ENCODE results near the gene TBR1. TPM values are rescaled to one million over a fixed set of nuclear protein-coding genes. Genes with fewer than 3 reads are reported as not detected.

The TBR1 gene
- total RNA-seq, 2 donors from 2014 or later: not detected

- TF ChIP-seq POLR2A (IDR thresholded peaks at IDR 0.05): no peak
- no peak for TF ChIP-seq CTCF (IDR thresholded peaks at IDR 0.05)
- 63 to 70% methylated on average over 2 of the region's 2 CpGs for WGBS, 2 donors
- H3K4me3 ChIP-seq: no peak overlapping the region
- no peak overlapping the region for H3K27ac ChIP-seq
- ATAC-seq (no peak), DNase-seq (no peak)
- no peaks in the 10 kb centered on the region for H3K4me1 ChIP-seq
- intact Hi-C loops (cut with DNase I): no loop called here
- H3K36me3 ChIP-seq (replicated peaks in 1 of 2; ENCODE audit: insufficient read depth in 1 of 2, low read depth in 2 of 2): no peaks in the 10 kb centered on the region
- H3K27me3 ChIP-seq: no peaks in the 10 kb centered on the region
- H3K9me3 ChIP-seq: no peaks in the 10 kb centered on the region
Measured at GRCh38 chr2:161471631-161472030, 55.5 kb downstream of the TBR1 start.

- H3K27ac ChIP-seq: no peak overlapping the region
- H3K4me3 ChIP-seq: no peak overlapping the region
- no peaks in the 10 kb centered on the region for H3K9me3 ChIP-seq
- no peaks in the 10 kb centered on the region for H3K4me1 ChIP-seq
- no peaks in the 10 kb centered on the region for H3K36me3 ChIP-seq (replicated peaks in 1 of 2; ENCODE audit: insufficient read depth in 1 of 2, low read depth in 2 of 2)
- DNase-seq (no peak), ATAC-seq (no peak)
- 59 to 81% methylated on average over 2 of the region's 2 CpGs for WGBS, 2 donors
- H3K27me3 ChIP-seq: no peaks in the 10 kb centered on the region
- TF ChIP-seq CTCF (IDR thresholded peaks at IDR 0.05) (no peak), POLR2A (IDR thresholded peaks at IDR 0.05) (no peak)
- intact Hi-C loops (cut with DNase I): no loop called here
Measured at GRCh38 chr2:161474920-161475319, 58.8 kb downstream of the TBR1 start.

Small RNA genes within 50 kb of the gene (small RNA-seq; reads per million reads assigned to genes)
- gene RNA5SP108: not detected

Other genes starting within 250 kb of the TBR1 start
- 10 to 100 TPM in 1 of 2 donors, 1 to 10 TPM in 1; 6.6 to 26.2 TPM for gene PSMD14, start 107.9 kb upstream of the TBR1 start, total RNA-seq
- 1 to 10 TPM in 1 of 2 donors, not detected in 1; 1.0 TPM for gene SLC4A10, start 208.1 kb downstream of the TBR1 start, total RNA-seq